Measurements from ENCODE around the gene TYW3. TPM values are rescaled to one million over a fixed set of nuclear protein-coding genes. Genes with fewer than 3 reads are reported as not detected.
A peak's percentile ranks its signal among the peaks of the same experiment; 100 is the strongest.

TYW3 gene
- total RNA-seq, 2 experiments from 2014 or later = 8.3 to 29.1 TPM

GRCh38 chr1:74697832-74698231, 35.1 kb upstream of the TYW3 start:
- intact Hi-C loops (cut with micrococcal nuclease; ENCODE audit: unreplicated experiment) = loop anchor here (10.0 kb wide), 1 partner anchor 853 kb away; no protein-coding TSS in a partner anchor
- no peak overlapping the region for H3K27ac ChIP-seq (ENCODE audit: low read depth, low read length, poor library complexity, severe bottlenecking)
- H2AFZ ChIP-seq (ENCODE audit: low read length) = no peak overlapping the region; the same call in 1 of the 2 replicates
- peaks cover 18% of the 10 kb centered on the region for H3K4me1 ChIP-seq (ENCODE audit: insufficient read depth, low read length, poor library complexity, severe bottlenecking)
- H4K20me1 ChIP-seq (ENCODE audit: insufficient read depth, low read length) = no peaks in the 10 kb centered on the region
- peak overlapping the region; percentile 29; the same call in 1 of the 2 replicates for H3K4me2 ChIP-seq (ENCODE audit: low read length)
- no peak overlapping the region for H3K4me3 ChIP-seq (ENCODE audit: low read depth, low read length, poor library complexity, severe bottlenecking)
- no peaks in the 10 kb centered on the region for H3K79me2 ChIP-seq (ENCODE audit: insufficient read depth, low read depth, low read length)
- no peaks in the 10 kb centered on the region for H3K9me2 ChIP-seq (ENCODE audit: insufficient read depth, low read length)
- H3K9me3 ChIP-seq (ENCODE audit: low read length) = no peaks in the 10 kb centered on the region
- ChIA-PET CTCF (ENCODE audit: unreplicated experiment) (no interaction called here), POLR2A (interaction anchor here (0.7 kb wide), 1 partner anchor 1042 kb away, joined by 3 read pairs; no protein-coding TSS in a partner anchor)
- no peak for TF ChIP-seq CTCF (conservative IDR thresholded peaks at IDR 0.05; ENCODE audit: low read length)
- no peak for TF ChIP-seq EZH2phosphoT487 (IDR thresholded peaks at IDR 0.05; ENCODE audit: borderline replicate concordance, low read depth, low read length)
- no peak for DNase-seq (ENCODE audit: low spot score)
- BruUV-seq (replicated peaks) = no TSS peak
- no peaks in the 10 kb centered on the region for H3K36me3 ChIP-seq (ENCODE audit: insufficient read depth, low read length)

- CTCF ChIA-PET (ENCODE audit: unreplicated experiment) = no interaction called here
- Histone ChIP-seq H3K36me3 (ENCODE audit: insufficient read depth, low read length) (peaks cover 15% of the 10 kb centered on the region; the same call in 1 of the 2 replicates), H4K20me1 (ENCODE audit: insufficient read depth, low read length) (no peaks in the 10 kb centered on the region), H3K79me2 (ENCODE audit: insufficient read depth, low read depth, low read length) (no peaks in the 10 kb centered on the region), H3K27ac (ENCODE audit: low read depth, low read length, poor library complexity, severe bottlenecking) (no peak overlapping the region), H3K9me3 (ENCODE audit: low read length) (no peaks in the 10 kb centered on the region), H3K4me1 (ENCODE audit: insufficient read depth, low read length, poor library complexity, severe bottlenecking) (peaks cover 18% of the 10 kb centered on the region), H3K4me3 (ENCODE audit: low read depth, low read length, poor library complexity, severe bottlenecking) (no peak overlapping the region), H3K4me2 (ENCODE audit: low read length) (peak overlapping the region; percentile 34; the same call in 1 of the 2 replicates), H2AFZ (ENCODE audit: low read length) (no peak overlapping the region), H3K9me2 (ENCODE audit: insufficient read depth, low read length) (no peaks in the 10 kb centered on the region)
- intact Hi-C loops (cut with micrococcal nuclease; ENCODE audit: unreplicated experiment) = loop anchor here (10.0 kb wide), 1 partner anchor 855 kb away; no protein-coding TSS in a partner anchor
- BruUV-seq (replicated peaks) = no TSS peak
- no peak for TF ChIP-seq EZH2phosphoT487 (IDR thresholded peaks at IDR 0.05; ENCODE audit: borderline replicate concordance, low read depth, low read length)
- no peak for TF ChIP-seq CTCF (conservative IDR thresholded peaks at IDR 0.05; ENCODE audit: low read length)
- POLR2A ChIA-PET = no interaction called here
- peak; percentile 8 for DNase-seq (ENCODE audit: low spot score)
Measured at GRCh38 chr1:74699331-74699730, 33.6 kb upstream of the TYW3 start.

- BruUV-seq (replicated peaks) = no TSS peak
- no peak overlapping the region for H2AFZ ChIP-seq (ENCODE audit: low read length)
- H3K4me1 ChIP-seq (ENCODE audit: insufficient read depth, low read length, poor library complexity, severe bottlenecking) = peaks cover 8% of the 10 kb centered on the region
- no peak for TF ChIP-seq EZH2phosphoT487 (IDR thresholded peaks at IDR 0.05; ENCODE audit: borderline replicate concordance, low read depth, low read length)
- no peak for TF ChIP-seq CTCF (conservative IDR thresholded peaks at IDR 0.05; ENCODE audit: low read length)
- DNase-seq (ENCODE audit: low spot score) = no peak
- CTCF ChIA-PET (ENCODE audit: unreplicated experiment) = interaction anchor here (0.6 to 0.9 kb wide), 2 partner anchors 14 to 30 kb away, joined by 3 read pairs; no protein-coding TSS in a partner anchor
- no peaks in the 10 kb centered on the region for H3K9me3 ChIP-seq (ENCODE audit: low read length)
- peaks cover 48% of the 10 kb centered on the region for H3K36me3 ChIP-seq (ENCODE audit: insufficient read depth, low read length)
- intact Hi-C loops (cut with micrococcal nuclease; ENCODE audit: unreplicated experiment) = no loop called here
- POLR2A ChIA-PET = interaction anchor here (0.5 to 2.3 kb wide), 2 partner anchors 14 to 1788 kb away, joined by 3 to 11 read pairs; no protein-coding TSS in a partner anchor
- H3K79me2 ChIP-seq (ENCODE audit: insufficient read depth, low read depth, low read length) = no peaks in the 10 kb centered on the region
- no peaks in the 10 kb centered on the region for H4K20me1 ChIP-seq (ENCODE audit: insufficient read depth, low read length)
- H3K27ac ChIP-seq (ENCODE audit: low read depth, low read length, poor library complexity, severe bottlenecking) = no peak overlapping the region
- no peak overlapping the region for H3K4me2 ChIP-seq (ENCODE audit: low read length)
- no peak overlapping the region for H3K4me3 ChIP-seq (ENCODE audit: low read depth, low read length, poor library complexity, severe bottlenecking)
- no peaks in the 10 kb centered on the region for H3K9me2 ChIP-seq (ENCODE audit: insufficient read depth, low read length)
Measured at GRCh38 chr1:74703386-74704182, 29.4 kb upstream of the TYW3 start.

All from OCI-LY7 (cell line).